ENCODE data around the gene ZFP36.

The ZFP36 gene

DNA sequence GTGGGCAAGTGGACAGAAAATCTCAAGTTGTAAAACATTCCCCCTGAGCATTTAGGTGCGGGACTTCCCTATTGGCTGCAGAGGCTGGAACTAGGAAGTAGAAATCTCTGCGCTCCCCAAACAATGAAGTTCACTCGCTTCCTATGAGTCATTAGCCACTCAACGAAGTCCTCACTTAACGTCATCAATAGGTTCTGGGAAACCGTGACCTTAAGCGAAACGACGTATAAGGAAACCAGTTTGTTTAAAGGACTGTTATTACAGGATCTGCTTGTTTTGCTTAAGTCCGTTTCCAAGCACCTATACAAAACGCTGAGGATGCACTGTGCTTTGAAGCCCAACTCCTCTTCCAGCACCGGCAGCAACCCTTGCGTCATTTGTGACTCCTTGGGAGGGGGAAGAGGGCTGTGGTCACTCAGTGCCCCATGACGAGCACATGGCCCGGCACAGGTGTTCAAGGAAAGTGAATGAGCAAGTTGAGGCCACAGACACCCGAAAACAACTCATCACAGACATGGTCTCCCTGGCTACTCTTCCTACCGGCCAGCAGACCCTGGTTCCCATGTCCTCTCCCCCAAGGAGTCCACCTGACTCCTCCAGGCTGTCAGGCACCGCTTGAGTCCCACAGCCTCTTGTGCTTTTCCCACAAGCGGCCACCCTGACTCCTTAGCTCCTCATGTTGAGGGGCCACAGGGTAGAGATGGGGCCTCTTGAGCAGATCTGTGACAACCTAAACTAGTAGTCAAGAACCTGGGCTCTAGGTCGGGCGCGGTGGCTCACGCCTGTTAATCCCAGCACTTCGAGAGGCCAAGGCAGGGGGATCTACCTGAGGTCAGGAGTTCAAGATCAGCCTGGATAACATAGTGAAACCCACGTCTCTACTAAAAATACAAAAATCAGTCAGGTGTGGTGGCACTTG lies 24.3 kb downstream of the ZFP36 start:
- peaks cover 35% of the 10 kb centered on the region for H3K36me3 Mint-ChIP-seq (ENCODE audit: low read depth)
- peak overlapping the region; percentile 93 for H3K27ac Mint-ChIP-seq
- peak overlapping the region; percentile 50 for H3K4me3 Mint-ChIP-seq
- no peaks in the 10 kb centered on the region for H3K27me3 Mint-ChIP-seq (ENCODE audit: low read depth)
- peaks cover 34% of the 10 kb centered on the region for H3K4me1 Mint-ChIP-seq (ENCODE audit: low read depth)
- H3K9me3 Mint-ChIP-seq: no peaks in the 10 kb centered on the region

DNA sequence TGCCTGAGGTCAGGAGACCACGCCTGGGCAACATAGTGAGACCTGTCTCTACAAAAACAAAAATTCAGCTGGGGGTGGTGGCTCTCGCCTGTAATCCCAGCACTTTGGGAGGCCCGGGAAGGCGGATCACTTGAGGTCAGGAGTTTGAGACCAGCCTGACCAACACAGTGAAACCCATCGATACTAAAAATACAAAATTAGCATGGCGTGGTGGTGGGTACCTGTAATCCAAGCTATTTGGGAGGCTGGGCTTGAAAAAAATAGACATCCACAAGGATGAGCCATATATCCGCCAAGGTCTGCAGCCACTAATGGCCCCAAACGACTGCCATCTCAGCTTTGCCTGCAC lies 26.0 kb downstream of the ZFP36 start:
- H3K4me3 Mint-ChIP-seq: no peak overlapping the region
- H3K4me1 Mint-ChIP-seq (ENCODE audit: low read depth): peaks cover 42% of the 10 kb centered on the region
- peaks cover 35% of the 10 kb centered on the region for H3K36me3 Mint-ChIP-seq (ENCODE audit: low read depth)
- H3K9me3 Mint-ChIP-seq: no peaks in the 10 kb centered on the region
- H3K27me3 Mint-ChIP-seq (ENCODE audit: low read depth): peaks cover 3% of the 10 kb centered on the region
- peak overlapping the region; percentile 74 for H3K27ac Mint-ChIP-seq

DNA sequence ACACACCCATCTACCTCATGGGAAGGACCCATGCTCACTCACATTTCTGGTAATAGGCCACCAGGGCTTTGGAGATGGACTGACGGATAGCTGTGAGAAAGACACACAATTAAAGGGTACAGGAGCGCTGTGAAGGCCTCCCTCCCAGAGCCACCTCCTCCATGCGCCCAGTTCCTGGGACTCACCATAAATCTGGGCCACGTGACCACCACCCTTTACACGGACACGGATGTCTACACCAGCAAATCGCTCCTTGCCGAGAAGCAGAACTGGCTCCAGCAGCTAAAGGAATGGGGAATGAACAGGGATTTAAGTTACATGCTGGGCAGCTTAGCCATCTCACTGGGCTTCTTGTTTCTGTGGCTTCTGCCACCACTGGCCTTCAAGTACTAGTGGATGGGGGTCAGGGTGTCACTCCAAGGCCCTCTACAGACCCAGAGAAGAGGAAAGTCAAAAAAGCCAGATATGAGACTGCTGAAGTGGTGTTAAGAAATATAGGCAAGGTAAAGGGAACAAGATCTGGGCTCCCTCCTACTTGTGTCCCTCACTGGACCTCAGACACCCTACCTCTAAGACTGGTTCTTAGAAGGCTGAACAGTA lies 26.9 kb downstream of the ZFP36 start:
- peaks cover 42% of the 10 kb centered on the region for H3K4me1 Mint-ChIP-seq (ENCODE audit: low read depth)
- peak overlapping the region; percentile 32 for H3K4me3 Mint-ChIP-seq
- H3K27me3 Mint-ChIP-seq (ENCODE audit: low read depth): peaks cover 3% of the 10 kb centered on the region
- H3K9me3 Mint-ChIP-seq: no peaks in the 10 kb centered on the region
- H3K36me3 Mint-ChIP-seq (ENCODE audit: low read depth): peaks cover 35% of the 10 kb centered on the region
- no peak overlapping the region for H3K27ac Mint-ChIP-seq

DNA sequence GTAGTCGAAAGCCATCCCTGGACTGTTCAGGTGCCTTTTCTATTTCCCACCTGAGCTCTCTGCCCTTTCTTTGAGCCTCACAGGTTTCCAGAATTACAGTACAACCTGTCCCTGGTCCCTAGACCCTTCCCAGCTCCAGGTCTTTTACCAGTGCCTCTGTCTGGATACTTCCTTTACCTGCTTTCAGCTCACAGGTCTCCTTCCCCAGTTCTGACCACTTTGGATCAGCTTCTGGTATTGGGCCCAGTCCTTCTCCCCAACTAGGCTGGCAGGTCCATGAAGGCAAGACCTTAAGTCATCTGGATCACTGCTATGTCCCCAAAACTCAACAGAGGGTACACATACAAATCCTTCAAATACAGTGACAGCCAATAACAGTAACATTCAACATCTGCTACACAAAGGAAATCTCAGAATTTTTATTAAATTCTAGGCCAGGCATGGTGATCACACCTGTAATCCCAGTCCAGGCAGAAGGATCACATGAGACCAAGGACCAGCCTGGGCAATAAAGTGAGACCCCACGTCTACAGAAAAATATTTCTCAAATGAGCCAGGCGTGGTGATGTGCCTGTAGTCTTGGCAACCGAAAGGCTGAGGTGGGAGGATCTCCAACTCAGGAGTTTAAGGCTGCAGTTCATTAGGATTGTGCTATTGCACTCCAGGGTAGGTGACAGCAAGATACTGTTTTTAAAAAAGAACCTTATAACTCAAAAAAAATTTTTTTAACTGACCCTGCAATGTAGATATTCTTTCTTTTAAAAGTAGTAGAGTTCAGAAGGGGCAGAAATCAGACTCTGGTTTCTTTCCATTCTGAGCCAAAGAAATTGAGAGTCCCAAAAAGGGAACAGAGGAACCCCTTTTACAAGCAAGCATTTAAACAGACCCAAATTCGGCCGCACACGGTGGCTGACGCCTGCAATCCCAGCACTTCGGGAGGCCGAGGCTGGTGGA lies 27.8 kb downstream of the ZFP36 start:
- peaks cover 42% of the 10 kb centered on the region for H3K4me1 Mint-ChIP-seq (ENCODE audit: low read depth)
- peaks cover 35% of the 10 kb centered on the region for H3K36me3 Mint-ChIP-seq (ENCODE audit: low read depth)
- H3K4me3 Mint-ChIP-seq: peak overlapping the region; percentile 99
- no peaks in the 10 kb centered on the region for H3K9me3 Mint-ChIP-seq
- H3K27ac Mint-ChIP-seq: peak overlapping the region; percentile 98
- peaks cover 3% of the 10 kb centered on the region for H3K27me3 Mint-ChIP-seq (ENCODE audit: low read depth)

DNA sequence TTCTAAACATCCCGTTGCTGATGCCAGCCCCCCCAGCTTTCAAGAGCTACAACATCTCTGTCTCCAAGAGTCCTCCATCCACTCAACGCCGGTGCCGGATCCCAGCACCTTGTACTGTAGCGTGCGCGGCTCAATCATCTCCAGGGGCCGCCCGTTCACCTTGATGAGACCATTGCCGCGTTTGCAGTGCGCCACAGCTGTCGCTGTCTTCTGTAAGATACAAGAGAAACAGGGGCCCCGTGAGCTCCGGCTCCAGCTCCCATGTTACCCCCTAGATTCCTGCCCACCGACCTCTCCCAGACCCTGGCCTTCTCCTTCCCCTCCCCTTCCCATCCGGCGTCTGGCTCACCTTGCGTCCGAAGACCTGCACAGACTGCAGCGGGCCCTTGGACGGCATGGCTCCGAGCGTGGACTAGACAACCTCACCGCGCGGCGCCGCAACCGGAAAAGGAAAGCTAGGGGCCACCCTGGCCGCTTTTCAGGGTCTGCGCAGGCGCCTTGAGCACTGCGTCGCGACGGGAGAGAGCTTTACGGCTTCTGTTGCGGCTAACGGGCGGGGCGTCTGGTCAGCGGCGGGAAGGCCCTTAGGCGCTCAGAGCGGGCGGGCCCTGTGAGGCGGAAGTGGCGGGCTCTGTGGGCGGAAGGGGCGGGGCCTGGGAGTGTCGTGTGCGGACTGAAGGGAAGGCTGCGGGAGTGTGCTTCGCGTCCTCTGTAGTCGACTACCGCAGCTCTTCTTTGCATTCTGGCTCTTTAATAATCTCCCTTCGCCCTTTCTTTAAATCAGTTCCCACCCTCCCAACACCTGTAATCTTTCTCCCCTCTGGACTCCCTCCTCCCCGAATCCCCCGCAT lies 29.1 kb downstream of the ZFP36 start, which contains the start of gene RPS16:
TSS of gene RPS16 (minus strand) at position 451 of the 851 bp plus-strand sequence. CDS start at position 397, 54 bp downstream.
- Mint-ChIP-seq H3K4me1 (ENCODE audit: low read depth) (peaks cover 41% of the 10 kb centered on the region), H3K36me3 (ENCODE audit: low read depth) (peaks cover 35% of the 10 kb centered on the region), H3K9me3 (no peaks in the 10 kb centered on the region), H3K27ac (peak within 1 kb of the TSS; percentile 98), H3K27me3 (ENCODE audit: low read depth) (peaks cover 3% of the 10 kb centered on the region), H3K4me3 (peak within 1 kb of the TSS; percentile 99)

DNA sequence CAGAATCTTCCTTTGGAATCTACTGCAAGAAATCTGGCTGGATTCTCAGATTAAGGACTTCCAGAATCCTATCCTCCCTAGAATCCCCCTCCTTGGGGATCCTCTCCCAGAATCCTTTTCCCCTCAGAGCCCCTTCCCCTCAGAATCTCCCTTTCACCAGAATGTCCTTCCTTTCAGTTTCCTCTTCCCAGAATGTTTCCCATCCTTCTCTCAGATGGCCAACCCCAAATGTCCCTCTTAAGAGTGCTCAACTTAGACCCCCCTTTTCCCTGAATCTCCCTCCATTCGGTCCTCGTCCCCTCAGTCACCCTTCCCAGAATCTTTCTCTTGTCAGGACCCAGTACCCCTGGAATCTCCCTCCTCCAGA lies 29.7 kb downstream of the ZFP36 start:
- Mint-ChIP-seq H3K36me3 (ENCODE audit: low read depth) (peaks cover 30% of the 10 kb centered on the region), H3K4me3 (peak overlapping the region; percentile 99), H3K9me3 (no peaks in the 10 kb centered on the region), H3K4me1 (ENCODE audit: low read depth) (peaks cover 36% of the 10 kb centered on the region), H3K27ac (peak overlapping the region; percentile 98), H3K27me3 (ENCODE audit: low read depth) (peaks cover 3% of the 10 kb centered on the region)

DNA sequence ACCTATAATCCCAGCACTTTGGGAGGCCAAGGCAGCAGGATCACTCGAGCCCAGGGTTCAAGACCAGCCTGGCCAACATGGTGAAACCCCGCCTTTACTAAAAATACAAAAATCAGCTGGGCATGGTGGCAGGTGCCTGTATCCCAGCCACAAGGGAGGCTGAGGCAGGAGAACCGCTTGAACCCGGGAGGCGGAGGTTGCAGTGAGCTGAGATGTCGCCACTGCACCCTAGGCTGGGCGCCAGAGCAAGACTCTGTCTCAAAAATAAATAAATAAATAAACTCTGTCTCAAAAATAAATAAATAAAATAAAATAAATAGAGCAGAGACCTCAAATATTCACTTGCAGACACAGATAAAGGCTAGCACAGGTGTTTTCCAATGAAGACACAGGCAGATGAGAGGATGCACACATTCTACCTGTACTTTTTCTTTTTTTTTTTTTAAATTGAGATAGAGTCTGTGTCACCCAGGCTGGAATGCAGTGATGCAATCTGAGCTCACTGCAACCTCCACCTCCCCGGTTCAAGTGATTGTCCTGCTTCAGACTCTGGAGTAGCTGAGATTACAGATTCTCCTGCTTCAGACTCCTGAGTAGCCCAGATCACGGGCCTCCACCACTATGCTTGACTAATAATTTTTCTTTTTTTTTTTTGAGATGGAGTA lies 31.8 kb downstream of the ZFP36 start:
- Mint-ChIP-seq H3K27ac (no peak overlapping the region), H3K4me3 (no peak overlapping the region), H3K4me1 (ENCODE audit: low read depth) (peaks cover 29% of the 10 kb centered on the region), H3K9me3 (no peaks in the 10 kb centered on the region), H3K36me3 (ENCODE audit: low read depth) (peaks cover 18% of the 10 kb centered on the region), H3K27me3 (ENCODE audit: low read depth) (peaks cover 3% of the 10 kb centered on the region)

DNA sequence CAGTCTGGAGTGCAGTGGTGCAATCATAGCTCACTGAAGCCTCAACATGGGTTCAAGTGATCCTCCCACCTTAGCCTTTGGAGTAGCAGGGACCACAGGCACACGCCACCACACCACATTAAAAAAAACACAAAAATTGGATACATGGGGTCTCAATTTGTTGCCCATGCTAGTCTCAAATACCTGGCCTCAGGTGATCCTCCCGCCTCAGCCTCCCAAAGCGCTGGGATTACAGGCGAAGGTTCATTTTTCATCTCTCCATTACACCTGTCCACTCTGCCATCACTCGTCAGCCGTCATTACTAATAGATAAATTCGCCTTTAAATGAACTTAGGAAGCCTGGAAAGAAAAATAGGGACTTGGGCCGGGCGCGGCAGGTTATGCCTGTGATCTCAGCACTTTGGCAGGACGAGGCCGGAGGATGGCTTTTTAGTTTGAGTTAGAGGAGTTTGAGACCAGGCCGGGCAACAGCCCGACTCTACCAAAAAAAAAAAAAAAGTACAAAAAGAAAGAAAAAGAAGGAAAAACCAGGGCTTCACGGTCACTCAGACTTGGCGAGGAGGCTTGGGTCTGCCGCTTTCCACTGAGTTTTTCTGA lies 38.0 kb downstream of the ZFP36 start:
- peaks cover 29% of the 10 kb centered on the region for H3K36me3 Mint-ChIP-seq (ENCODE audit: low read depth)
- peaks cover 41% of the 10 kb centered on the region for H3K4me1 Mint-ChIP-seq (ENCODE audit: low read depth)
- no peaks in the 10 kb centered on the region for H3K27me3 Mint-ChIP-seq (ENCODE audit: low read depth)
- H3K9me3 Mint-ChIP-seq: no peaks in the 10 kb centered on the region
- peak overlapping the region; percentile 97 for H3K4me3 Mint-ChIP-seq
- H3K27ac Mint-ChIP-seq: peak overlapping the region; percentile 97

DNA sequence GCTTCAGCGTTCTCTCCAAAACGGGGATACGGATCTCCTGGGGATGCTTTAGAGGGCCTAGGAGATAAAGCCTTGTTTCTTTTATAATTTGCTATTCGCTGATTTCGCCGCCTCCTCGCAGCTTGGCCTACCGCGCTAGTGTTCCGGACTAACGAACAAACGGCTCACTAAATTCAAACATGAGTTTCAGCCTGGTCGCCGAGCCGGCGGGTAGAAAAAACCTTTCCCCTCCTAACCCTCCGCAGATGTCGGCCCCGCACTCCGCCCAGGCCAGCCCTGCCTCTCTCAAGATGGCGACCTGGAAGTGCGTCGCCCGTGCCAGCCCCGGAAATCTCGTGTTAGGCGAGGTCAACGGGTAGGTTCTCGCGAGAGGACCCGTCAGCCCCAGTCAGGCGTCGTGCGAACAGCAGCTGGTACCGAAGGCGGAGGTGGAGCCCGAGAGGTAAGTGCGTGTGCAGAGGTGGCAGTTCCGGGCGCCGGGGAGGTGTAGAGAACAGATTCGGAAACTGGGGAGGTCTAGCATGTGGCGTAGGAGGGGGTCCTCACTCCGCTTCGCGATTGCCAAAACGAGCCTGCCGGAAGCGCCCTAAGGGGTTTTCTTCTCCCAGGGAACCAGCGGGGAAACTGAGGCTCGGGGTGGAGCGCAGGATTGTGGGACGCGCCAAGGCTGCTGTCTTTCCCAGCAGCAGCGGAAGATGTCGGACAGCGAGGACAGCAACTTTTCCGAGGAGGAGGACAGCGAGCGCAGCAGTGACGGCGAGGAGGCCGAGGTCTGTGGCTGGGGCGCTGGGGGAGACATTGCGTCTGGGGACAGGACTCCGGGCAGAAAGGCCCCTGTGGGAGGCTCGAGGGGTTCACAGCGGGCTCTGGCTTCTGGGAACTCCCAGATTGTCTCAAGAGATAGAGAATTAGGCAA lies 38.8 kb downstream of the ZFP36 start, which contains the start of gene SUPT5H:
TSS of gene SUPT5H (plus strand) at position 387 of the 916 bp plus-strand sequence. CDS start at position 696, 309 bp downstream.
- Mint-ChIP-seq H3K27me3 (ENCODE audit: low read depth) (no peaks in the 10 kb centered on the region), H3K4me3 (peak within 1 kb of the TSS; percentile 97), H3K36me3 (ENCODE audit: low read depth) (peaks cover 32% of the 10 kb centered on the region), H3K27ac (peak within 1 kb of the TSS; percentile 97), H3K4me1 (ENCODE audit: low read depth) (peaks cover 45% of the 10 kb centered on the region), H3K9me3 (no peaks in the 10 kb centered on the region)

DNA sequence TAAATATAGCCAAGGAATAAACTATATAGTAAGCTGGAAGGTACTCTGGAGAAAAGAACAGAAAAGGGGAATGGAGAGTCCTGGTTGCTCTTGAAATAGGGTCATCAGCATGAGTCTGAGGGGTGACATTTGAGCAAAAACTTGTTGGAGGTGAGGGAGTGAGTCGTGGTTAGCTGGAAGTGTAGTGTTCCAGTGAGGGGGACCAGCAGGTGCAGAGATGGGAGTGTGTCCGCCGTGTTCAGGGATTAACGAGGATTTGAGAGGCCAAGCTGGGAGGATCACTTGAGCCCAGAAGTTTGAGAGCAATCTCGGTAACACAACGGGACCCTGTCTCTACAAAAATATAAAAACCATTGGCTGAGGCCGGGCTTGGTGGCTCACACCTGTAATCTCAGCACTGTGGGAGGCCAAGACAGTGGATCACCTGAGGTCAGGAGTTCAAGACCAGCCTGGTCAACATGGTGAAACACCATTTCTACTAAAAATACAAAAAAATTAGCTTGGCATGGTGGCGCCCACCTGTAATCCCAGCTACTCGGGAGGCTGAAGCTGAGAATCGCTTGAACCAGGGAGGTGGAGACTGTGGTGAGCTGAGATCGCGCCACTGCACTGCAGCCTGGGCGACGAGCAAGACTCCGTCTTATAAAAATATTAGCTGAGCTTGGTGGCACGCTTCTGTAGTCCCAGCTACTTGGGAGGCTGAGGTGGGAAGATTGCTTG lies 39.9 kb downstream of the ZFP36 start:
- H3K4me3 Mint-ChIP-seq: peak overlapping the region; percentile 97
- H3K4me1 Mint-ChIP-seq (ENCODE audit: low read depth): peaks cover 49% of the 10 kb centered on the region
- H3K9me3 Mint-ChIP-seq: no peaks in the 10 kb centered on the region
- peaks cover 33% of the 10 kb centered on the region for H3K36me3 Mint-ChIP-seq (ENCODE audit: low read depth)
- H3K27ac Mint-ChIP-seq: peak overlapping the region; percentile 97
- H3K27me3 Mint-ChIP-seq (ENCODE audit: low read depth): no peaks in the 10 kb centered on the region

DNA sequence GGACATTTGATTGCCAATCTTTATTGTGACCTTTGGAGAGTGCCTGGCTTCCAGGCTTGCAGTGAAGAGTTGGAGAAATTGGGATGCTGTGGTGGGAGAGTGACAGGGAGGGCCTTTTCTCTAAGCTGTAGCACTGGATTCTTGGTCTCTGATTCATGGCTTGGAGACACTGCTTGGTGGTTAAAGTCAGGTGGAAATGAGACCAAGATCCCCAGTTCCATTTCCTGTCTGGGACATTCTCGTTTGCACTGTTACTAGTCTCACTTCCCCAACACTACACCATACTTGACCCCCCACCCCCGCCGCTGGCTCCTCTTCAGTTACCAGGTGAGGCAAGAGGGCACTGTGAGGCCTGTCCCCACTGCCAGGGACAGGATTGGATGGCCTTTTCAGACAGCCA lies 41.6 kb downstream of the ZFP36 start:
- no peaks in the 10 kb centered on the region for H3K9me3 Mint-ChIP-seq
- peaks cover 49% of the 10 kb centered on the region for H3K36me3 Mint-ChIP-seq (ENCODE audit: low read depth)
- H3K27ac Mint-ChIP-seq: peak overlapping the region; percentile 82
- peaks cover 61% of the 10 kb centered on the region for H3K4me1 Mint-ChIP-seq (ENCODE audit: low read depth)
- H3K27me3 Mint-ChIP-seq (ENCODE audit: low read depth): no peaks in the 10 kb centered on the region
- H3K4me3 Mint-ChIP-seq: peak overlapping the region; percentile 63
